VCaP (cell line): ENCODE measurements around the gene PTPA.

ENCODE experiments used
- H3K27ac ChIP-seq: fragments of 450-650 bp; 2 replicates; pipeline ENCODE4 v1.5.1; 2017
- CTCF ChIP-seq: fragments of 450-650 bp; conservative IDR thresholded peaks from 2 replicates; pipeline ENCODE4 v1.5.1; 2017; ENCODE audit warnings: mild to moderate bottlenecking, moderate library complexity

The PTPA gene

GRCh38 chr9:129174724-129175514, 63.7 kb downstream of the PTPA start:
- no peak for TF ChIP-seq CTCF
- H3K27ac ChIP-seq, result peak overlapping the region; percentile 77

GRCh38 chr9:129175515-129175824, 64.3 kb downstream of the PTPA start:
- no peak for TF ChIP-seq CTCF
- peak overlapping the region; percentile 77 for H3K27ac ChIP-seq

GRCh38 chr9:129175825-129176633, 64.8 kb downstream of the PTPA start:
- no peak for TF ChIP-seq CTCF
- peak overlapping the region; percentile 77 for H3K27ac ChIP-seq

GRCh38 chr9:129176701-129177442, 65.7 kb downstream of the PTPA start:
- peak overlapping the region; percentile 77; the same call in 1 of the 2 replicates for H3K27ac ChIP-seq
- TF ChIP-seq CTCF, result no peak

- TF ChIP-seq CTCF, result no peak; the same call in 1 of the 2 replicates
- H3K27ac ChIP-seq, result peak overlapping the region; percentile 77
Observed at GRCh38 chr9:129177443-129177790, 66.2 kb downstream of the PTPA start.

- no peak for TF ChIP-seq CTCF
- peak within 1 kb of the TSS; percentile 77 for H3K27ac ChIP-seq
Observed at GRCh38 chr9:129177791-129178567, 66.8 kb downstream of the PTPA start, which contains the start of gene IER5L. TSS of gene IER5L (minus strand) at chr9:129178261. CDS start at chr9:129178052, 209 bp downstream.
